Measurements from ENCODE around the gene UST. TPM values are rescaled to one million over a fixed set of nuclear protein-coding genes. Genes with fewer than 3 reads are reported as not detected.

UST gene
- total RNA-seq, 6 experiments from 2014 or later = 0.44 to 1.9 (median 0.91) TPM

DNA sequence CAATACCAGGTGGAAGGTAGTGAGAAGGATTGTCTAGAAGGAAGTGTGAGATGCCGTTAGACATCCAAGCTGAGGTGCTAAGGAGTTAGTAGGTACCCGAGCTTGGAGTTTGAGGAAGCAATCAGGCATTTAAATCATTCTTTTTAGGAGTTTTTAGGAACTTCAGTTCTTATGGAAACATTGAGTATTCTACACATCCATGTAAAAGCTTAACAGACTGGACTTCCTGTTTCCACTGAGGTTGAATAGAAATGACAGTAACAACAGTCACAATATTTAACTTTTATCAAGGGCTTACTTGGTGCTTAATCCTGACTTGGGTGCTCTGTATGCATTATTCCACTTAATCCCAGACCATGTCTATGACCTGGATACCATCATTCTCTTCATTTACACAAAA, 136.4 kb downstream of the UST start:
- intact Hi-C loops (cut with DNase I) = no loop called here
- 51% methylated on average over 2 of the region's 2 CpGs for WGBS (ENCODE audit: insufficient coverage, low coverage, low lambda C conversion rate, missing lambda C conversion rate)
- Histone ChIP-seq H3K27me3 (no peaks in the 10 kb centered on the region), H3K9me3 (no peaks in the 10 kb centered on the region), H3K4me1 (no peaks in the 10 kb centered on the region), H3K4me3 (no peak overlapping the region), H3K27ac (no peak overlapping the region), H3K36me3 (no peaks in the 10 kb centered on the region)
- TF ChIP-seq, protein P1, sequence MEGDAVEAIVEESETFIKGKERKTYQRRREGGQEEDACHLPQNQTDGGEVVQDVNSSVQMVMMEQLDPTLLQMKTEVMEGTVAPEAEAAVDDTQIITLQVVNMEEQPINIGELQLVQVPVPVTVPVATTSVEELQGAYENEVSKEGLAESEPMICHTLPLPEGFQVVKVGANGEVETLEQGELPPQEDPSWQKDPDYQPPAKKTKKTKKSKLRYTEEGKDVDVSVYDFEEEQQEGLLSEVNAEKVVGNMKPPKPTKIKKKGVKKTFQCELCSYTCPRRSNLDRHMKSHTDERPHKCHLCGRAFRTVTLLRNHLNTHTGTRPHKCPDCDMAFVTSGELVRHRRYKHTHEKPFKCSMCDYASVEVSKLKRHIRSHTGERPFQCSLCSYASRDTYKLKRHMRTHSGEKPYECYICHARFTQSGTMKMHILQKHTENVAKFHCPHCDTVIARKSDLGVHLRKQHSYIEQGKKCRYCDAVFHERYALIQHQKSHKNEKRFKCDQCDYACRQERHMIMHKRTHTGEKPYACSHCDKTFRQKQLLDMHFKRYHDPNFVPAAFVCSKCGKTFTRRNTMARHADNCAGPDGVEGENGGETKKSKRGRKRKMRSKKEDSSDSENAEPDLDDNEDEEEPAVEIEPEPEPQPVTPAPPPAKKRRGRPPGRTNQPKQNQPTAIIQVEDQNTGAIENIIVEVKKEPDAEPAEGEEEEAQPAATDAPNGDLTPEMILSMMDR (IDR thresholded peaks at IDR 0.05) = no peak
- no peak for TF ChIP-seq POLR2A (IDR thresholded peaks at IDR 0.05)
- DNase-seq (no peak), ATAC-seq (no peak)

DNA sequence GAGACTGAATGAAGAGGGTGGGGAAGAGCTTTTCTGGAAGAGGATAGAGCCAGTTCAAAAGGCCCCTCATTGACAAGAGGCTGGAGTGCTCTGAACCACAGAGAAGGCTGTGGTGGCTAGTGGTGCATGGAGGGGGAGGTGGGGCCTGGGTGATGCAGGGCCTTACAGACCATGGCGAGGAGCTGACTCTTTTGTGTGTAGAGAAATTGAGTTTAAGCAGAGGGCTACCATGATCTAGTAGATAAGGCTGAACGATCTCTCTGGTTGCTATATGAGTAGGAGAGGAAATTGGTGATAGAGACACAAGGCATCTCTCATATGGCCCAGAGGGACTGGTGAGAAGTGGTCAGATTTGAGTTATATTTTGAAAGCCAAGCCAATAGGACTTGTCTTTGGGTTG, 137.6 kb downstream of the UST start:
- 40% methylated on average over 1 of the region's 2 CpGs for WGBS (ENCODE audit: insufficient coverage, low coverage, low lambda C conversion rate, missing lambda C conversion rate)
- ATAC-seq (no peak), DNase-seq (no peak)
- Histone ChIP-seq H3K9me3 (no peaks in the 10 kb centered on the region), H3K27ac (no peak overlapping the region), H3K36me3 (no peaks in the 10 kb centered on the region), H3K4me3 (no peak overlapping the region), H3K4me1 (no peaks in the 10 kb centered on the region), H3K27me3 (no peaks in the 10 kb centered on the region)
- intact Hi-C loops (cut with DNase I) = no loop called here
- TF ChIP-seq POLR2A (IDR thresholded peaks at IDR 0.05) = no peak
- TF ChIP-seq, protein P1 (IDR thresholded peaks at IDR 0.05) = no peak

DNA sequence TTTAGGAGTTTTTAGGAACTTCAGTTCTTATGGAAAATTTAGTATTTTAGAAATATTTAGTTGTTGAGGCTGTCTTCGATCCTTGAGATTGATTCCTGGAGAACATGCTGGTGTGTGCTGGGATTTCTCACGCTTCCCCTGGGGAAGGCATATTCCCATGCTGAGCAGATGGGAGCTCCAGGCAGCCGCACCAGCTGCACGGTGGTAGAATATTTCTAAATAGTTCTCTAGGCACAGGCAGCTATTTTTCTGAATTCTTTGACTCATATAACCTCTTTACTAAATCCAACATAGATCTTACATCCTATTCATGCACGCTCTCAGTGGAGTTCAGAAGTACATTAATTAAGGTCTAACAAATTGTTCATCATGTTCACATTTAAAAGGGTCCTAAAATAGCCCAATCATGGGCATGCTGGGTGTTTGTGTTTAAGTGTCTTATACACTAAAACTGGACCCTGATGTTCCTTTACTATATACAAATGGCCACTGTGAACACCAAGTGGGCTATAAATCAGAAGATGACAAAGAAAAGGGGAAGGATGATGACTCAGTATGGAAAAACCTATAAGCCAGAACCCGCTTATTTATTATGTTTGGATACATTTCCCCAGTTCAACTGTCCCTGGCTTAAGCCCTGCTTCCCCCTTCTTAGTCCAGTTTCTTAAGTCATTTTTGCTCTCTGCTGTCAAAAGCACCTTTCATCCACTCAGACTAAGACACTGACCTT, 138.5 kb downstream of the UST start:
- DNase-seq (no peak), ATAC-seq (no peak)
- TF ChIP-seq POLR2A (IDR thresholded peaks at IDR 0.05) = no peak
- TF ChIP-seq, protein P1 (IDR thresholded peaks at IDR 0.05) = no peak
- 70% methylated on average over 5 of the region's 6 CpGs for WGBS (ENCODE audit: insufficient coverage, low coverage, low lambda C conversion rate, missing lambda C conversion rate)
- H3K4me3 ChIP-seq = no peak overlapping the region
- H3K27me3 ChIP-seq = no peaks in the 10 kb centered on the region
- intact Hi-C loops (cut with DNase I) = no loop called here
- H3K9me3 ChIP-seq = no peaks in the 10 kb centered on the region
- no peaks in the 10 kb centered on the region for H3K4me1 ChIP-seq
- H3K36me3 ChIP-seq = no peaks in the 10 kb centered on the region
- no peak overlapping the region for H3K27ac ChIP-seq

DNA sequence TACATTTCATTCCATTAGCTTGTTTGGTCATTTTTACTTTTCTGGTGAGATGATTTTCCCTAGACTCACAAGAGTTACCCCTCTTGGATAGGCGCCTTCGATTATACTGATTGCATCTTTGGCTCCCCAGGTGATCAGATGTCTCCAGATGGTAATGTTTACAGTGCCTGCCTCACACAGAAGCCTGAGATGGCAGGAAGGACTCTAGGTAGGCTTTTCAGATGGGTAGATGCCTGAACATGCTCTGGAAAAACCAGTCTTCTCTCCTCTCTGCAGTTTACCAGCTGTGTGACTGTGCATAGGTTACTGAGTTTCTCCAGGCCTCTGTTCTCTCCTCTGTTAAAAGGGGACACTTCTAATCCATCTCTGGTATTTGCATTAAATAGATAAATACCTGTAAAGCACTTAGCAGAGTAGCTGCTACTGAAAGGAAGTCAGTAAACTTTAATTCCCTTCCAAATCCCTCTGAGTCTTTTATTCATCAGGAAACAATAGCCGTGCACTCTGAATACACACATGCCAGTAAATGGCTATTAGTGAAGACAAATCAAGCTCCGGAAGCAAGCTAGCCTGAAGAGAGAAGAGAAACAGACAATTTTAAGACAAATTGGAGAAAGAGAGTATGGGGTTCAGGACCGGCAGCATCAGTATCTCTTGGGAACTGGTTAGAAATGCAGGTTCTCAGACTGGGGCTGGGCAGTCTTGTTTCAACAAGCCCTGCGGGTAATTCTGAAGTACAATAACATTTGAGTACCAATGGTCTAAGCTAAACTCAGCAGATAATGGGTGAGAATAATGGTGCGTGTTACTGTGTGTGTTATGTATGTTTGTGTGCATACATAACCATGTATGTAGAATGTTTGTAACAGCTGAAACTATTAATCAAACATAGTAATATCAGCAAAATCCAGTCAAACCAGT, 139.4 kb downstream of the UST start:
- Histone ChIP-seq H3K36me3 (no peaks in the 10 kb centered on the region), H3K4me3 (no peak overlapping the region), H3K27me3 (no peaks in the 10 kb centered on the region), H3K4me1 (peaks cover 0 to 8% (median 4%) of the 10 kb centered on the region in 4 donors), H3K27ac (no peak overlapping the region), H3K9me3 (no peaks in the 10 kb centered on the region)
- intact Hi-C loops (cut with DNase I) = no loop called here
- TF ChIP-seq, protein P1 (IDR thresholded peaks at IDR 0.05) = no peak
- no peak for TF ChIP-seq POLR2A (IDR thresholded peaks at IDR 0.05)
- no peak for DNase-seq
- WGBS (ENCODE audit: insufficient coverage, low coverage, low lambda C conversion rate, missing lambda C conversion rate) = 83% methylated on average over 7 of the region's 7 CpGs
- ATAC-seq = no peak

Measured in right lobe of liver (tissue), 6 donors.